MV-4-11 (cell line): Measurements from ENCODE around the gene STK11.
"Not testable (repeated sequence)": the region's sequence is repeated elsewhere in the genome, so short reads cannot be mapped to it uniquely, and the experiment has no call there.

ENCODE experiments used
- DNase-seq: peaks from one replicate; lab custom pipeline; 2025; lab: John Stamatoyannopoulos, UW

The STK11 gene

GRCh38 chr19:1238369-1239303 lies 33.1 kb downstream of the STK11 start:
- no peak for DNase-seq

GRCh38 chr19:1239420-1239795 lies 33.8 kb downstream of the STK11 start:
- no peak for DNase-seq

- DNase-seq, result peak; percentile 84
Measured at GRCh38 chr19:1239796-1240737, 34.5 kb downstream of the STK11 start.

GRCh38 chr19:1240925-1241324 lies 35.3 kb downstream of the STK11 start:
- no peak for DNase-seq

- peak; percentile 95 for DNase-seq
Measured at GRCh38 chr19:1241417-1242095, 36.0 kb downstream of the STK11 start, which contains the start of gene ATP5F1D. Gene ATP5F1D, plus strand, starts transcription at chr19:1241751. Its CDS starts 100 bp downstream, at chr19:1241851.

- DNase-seq, result peak; percentile 80
Measured at GRCh38 chr19:1243768-1244692, 38.5 kb downstream of the STK11 start.

GRCh38 chr19:1244693-1245451 lies 39.3 kb downstream of the STK11 start:
- DNase-seq, result no peak

- DNase-seq, result no peak
Measured at GRCh38 chr19:1245494-1246264, 40.1 kb downstream of the STK11 start.

GRCh38 chr19:1246265-1247087 lies 40.9 kb downstream of the STK11 start:
- DNase-seq, result not testable (repeated sequence)

GRCh38 chr19:1247748-1248138 lies 42.2 kb downstream of the STK11 start:
- no peak for DNase-seq

GRCh38 chr19:1248139-1248785 lies 42.7 kb downstream of the STK11 start, which contains the start of gene MIDN:
Gene MIDN, plus strand, starts transcription at chr19:1248583. Its CDS starts 1,714 bp downstream, at chr19:1250297.
- peak; percentile 64 for DNase-seq

- DNase-seq, result peak; percentile 76
Measured at GRCh38 chr19:1248786-1249297, 43.3 kb downstream of the STK11 start.

- DNase-seq, result peak; percentile 95
Measured at GRCh38 chr19:1249298-1249989, 43.9 kb downstream of the STK11 start.

GRCh38 chr19:1249990-1250436 lies 44.4 kb downstream of the STK11 start:
- no peak for DNase-seq

- DNase-seq, result peak; percentile 52
Measured at GRCh38 chr19:1250437-1251260, 45.1 kb downstream of the STK11 start.
